Panc1 (cell line): ENCODE data around the gene MPIG6B. TPM values are rescaled to one million over a fixed set of nuclear protein-coding genes. Genes with fewer than 3 reads are reported as not detected.

Source experiments
- ATAC-seq: fragments of 200-7000 bp; cut with Tn5 transposase; 2 replicates; pipeline ENCODE4 v1.9.1; 2020; ENCODE audit warnings: mild to moderate bottlenecking, moderate library complexity
- BruUV-seq: library from RNA; stranded (reverse); fragments of 400-500 nt; replicated peaks from 2 replicates; lab custom pipeline; 2021; lab: Mats Ljungman, UMichigan
- CTCF ChIA-PET: fragments of 300-600 bp; sonication (Branson Sonifier 250); formaldehyde crosslinking; loops from one replicate; lab custom pipeline; 2022; ENCODE audit warnings: antibody characterized with exemption; lab: Charles Lee
- POLR2A ChIA-PET: fragments of 300-600 bp; sonication (Branson Sonifier 250); formaldehyde crosslinking; loops from one replicate; lab custom pipeline; 2022; ENCODE audit warnings: antibody characterized with exemption; lab: Charles Lee
- DNase-seq: peaks from one replicate; pipeline ENCODE4 v3.0.0-alpha.2; 2010; ENCODE audit warnings: low read depth, low spot score
- H3K27ac ChIP-seq: 2 replicates; pipeline ENCODE4 v1.5.1; 2011; ENCODE audit warnings: mild to moderate bottlenecking, low read length, inconsistent platforms
- H3K27me3 ChIP-seq: fragments of 200-500 bp; sonication (Bioruptor generic); 2 replicates; pipeline ENCODE4 v1.6.0; 2014; ENCODE audit warnings: low read length, inconsistent platforms; ENCODE audit not compliant: control insufficient read depth, insufficient read depth
- H3K36me3 ChIP-seq: fragments of 200-500 bp; sonication (Bioruptor generic); 2 replicates; pipeline ENCODE4 v1.5.1; 2014; ENCODE audit warnings: inconsistent platforms, mild to moderate bottlenecking, low read length, moderate library complexity; ENCODE audit not compliant: control insufficient read depth, insufficient read depth
- H3K4me1 ChIP-seq: 2 replicates; pipeline ENCODE4 v1.5.1; 2011; ENCODE audit warnings: inconsistent platforms, mild to moderate bottlenecking, low read length, moderate library complexity; ENCODE audit not compliant: control insufficient read depth, insufficient read depth
- H3K4me3 ChIP-seq, 2 experiments: 2 replicates each; pipeline ENCODE4 v1.5.1; 2011 to 2012; ENCODE audit warnings: low read depth in 2 of 2, low read length in 2 of 2, mild to moderate bottlenecking in 2 of 2, inconsistent platforms in 1 of 2, moderate library complexity in 1 of 2
- H3K9me3 ChIP-seq: fragments of 200-500 bp; sonication (Bioruptor generic); 2 replicates; pipeline ENCODE4 v1.5.1; 2014; ENCODE audit warnings: low read depth, mild to moderate bottlenecking, inconsistent platforms, low read length, moderate library complexity; ENCODE audit not compliant: control insufficient read depth, insufficient read depth
- POLR2AphosphoS5 ChIP-seq: IDR thresholded peaks from 2 replicates; pipeline ENCODE4 v1.6.1; 2012; ENCODE audit warnings: mild to moderate bottlenecking, low read depth, low read length, moderate library complexity
- SIN3A ChIP-seq: IDR thresholded peaks from 2 replicates; pipeline ENCODE4 v1.6.1; 2012; ENCODE audit warnings: low read depth, mild to moderate bottlenecking, low read length, moderate library complexity, borderline replicate concordance; ENCODE audit not compliant: insufficient read depth
- TCF7L2 ChIP-seq: IDR thresholded peaks from 2 replicates; pipeline ENCODE4 v1.6.1; 2011; ENCODE audit warnings: mild to moderate bottlenecking, low read depth, low read length, inconsistent platforms
- in situ Hi-C: cut with HindIII; loops from 2 replicates; pipeline ENCODE4 v1.10.0; 2016; ENCODE audit warnings: low sequenced_read_pairs, low pct_unique_long_range_greater_than_20kb
- intact Hi-C: fragments of 100-400 bp; cut with micrococcal nuclease; formaldehyde crosslinking; loops from one replicate; pipeline ENCODE4 v1.10.0; 2022; ENCODE audit not compliant: unreplicated experiment
- total RNA-seq: library from RNA; stranded (reverse); gene quantifications from one replicate; pipeline ENCODE4 v1.2.1, GENCODE V29; 2021; ENCODE audit not compliant: unreplicated experiment
- TF ChIP-seq, protein P1 (sequence below), 2 experiments: IDR thresholded peaks; 2 replicates each; pipeline ENCODE4 v1.6.1; 2011 to 2012; ENCODE audit warnings: low read depth in 2 of 2, control low read depth in 1 of 2, low read length in 1 of 2, mild to moderate bottlenecking in 1 of 2, moderate library complexity in 1 of 2; ENCODE audit not compliant: insufficient read depth in 1 of 2
- TF ChIP-seq, protein P2 (sequence below): fragments of 450-650 bp; IDR thresholded peaks from 2 replicates; pipeline ENCODE4 v1.5.1; 2017; ENCODE audit warnings: mild to moderate bottlenecking

MPIG6B gene
- total RNA-seq, 1 experiment from 2014 or later = not detected

DNA sequence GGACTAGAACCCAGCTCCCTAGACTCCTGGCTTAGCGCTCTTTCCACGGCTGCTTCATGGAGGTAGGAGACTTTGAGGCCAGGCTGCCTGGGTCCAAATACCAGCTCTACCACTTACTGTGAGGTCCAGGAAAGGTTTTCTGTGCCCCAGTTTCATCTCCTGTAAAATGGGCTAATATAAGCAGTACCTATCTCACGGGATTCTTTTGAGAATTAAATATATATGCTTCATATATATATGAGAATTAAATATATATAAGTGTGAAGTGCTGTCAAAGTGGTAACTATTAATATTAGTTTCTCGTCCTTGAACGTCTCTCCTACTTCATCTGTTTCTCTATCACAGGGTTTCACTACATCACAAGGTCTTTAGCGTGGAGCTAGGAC, 32.1 kb upstream of the MPIG6B start:
- Histone ChIP-seq H3K36me3 (0 out of 2 replicates have a peak, but pooled peaks cover 5% of the 10 kb centered on the region), H3K27ac (no peak overlapping the region), H3K4me1 (no peaks in the 10 kb centered on the region), H3K27me3 (no peaks in the 10 kb centered on the region), H3K4me3 (no peak overlapping the region), H3K9me3 (no peaks in the 10 kb centered on the region)
- no TSS peak for BruUV-seq
- ATAC-seq = no peak
- DNase-seq = no peak
- no peak for TF ChIP-seq SIN3A
- TF ChIP-seq POLR2AphosphoS5 = no peak
- TF ChIP-seq, protein P1, sequence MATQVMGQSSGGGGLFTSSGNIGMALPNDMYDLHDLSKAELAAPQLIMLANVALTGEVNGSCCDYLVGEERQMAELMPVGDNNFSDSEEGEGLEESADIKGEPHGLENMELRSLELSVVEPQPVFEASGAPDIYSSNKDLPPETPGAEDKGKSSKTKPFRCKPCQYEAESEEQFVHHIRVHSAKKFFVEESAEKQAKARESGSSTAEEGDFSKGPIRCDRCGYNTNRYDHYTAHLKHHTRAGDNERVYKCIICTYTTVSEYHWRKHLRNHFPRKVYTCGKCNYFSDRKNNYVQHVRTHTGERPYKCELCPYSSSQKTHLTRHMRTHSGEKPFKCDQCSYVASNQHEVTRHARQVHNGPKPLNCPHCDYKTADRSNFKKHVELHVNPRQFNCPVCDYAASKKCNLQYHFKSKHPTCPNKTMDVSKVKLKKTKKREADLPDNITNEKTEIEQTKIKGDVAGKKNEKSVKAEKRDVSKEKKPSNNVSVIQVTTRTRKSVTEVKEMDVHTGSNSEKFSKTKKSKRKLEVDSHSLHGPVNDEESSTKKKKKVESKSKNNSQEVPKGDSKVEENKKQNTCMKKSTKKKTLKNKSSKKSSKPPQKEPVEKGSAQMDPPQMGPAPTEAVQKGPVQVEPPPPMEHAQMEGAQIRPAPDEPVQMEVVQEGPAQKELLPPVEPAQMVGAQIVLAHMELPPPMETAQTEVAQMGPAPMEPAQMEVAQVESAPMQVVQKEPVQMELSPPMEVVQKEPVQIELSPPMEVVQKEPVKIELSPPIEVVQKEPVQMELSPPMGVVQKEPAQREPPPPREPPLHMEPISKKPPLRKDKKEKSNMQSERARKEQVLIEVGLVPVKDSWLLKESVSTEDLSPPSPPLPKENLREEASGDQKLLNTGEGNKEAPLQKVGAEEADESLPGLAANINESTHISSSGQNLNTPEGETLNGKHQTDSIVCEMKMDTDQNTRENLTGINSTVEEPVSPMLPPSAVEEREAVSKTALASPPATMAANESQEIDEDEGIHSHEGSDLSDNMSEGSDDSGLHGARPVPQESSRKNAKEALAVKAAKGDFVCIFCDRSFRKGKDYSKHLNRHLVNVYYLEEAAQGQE (IDR thresholded peaks at IDR 0.05; ENCODE audit: insufficient read depth in 1 of 2, low read depth in 2 of 2, low read length in 1 of 2) = no peak
- no peak for TF ChIP-seq TCF7L2
- TF ChIP-seq, protein P2, sequence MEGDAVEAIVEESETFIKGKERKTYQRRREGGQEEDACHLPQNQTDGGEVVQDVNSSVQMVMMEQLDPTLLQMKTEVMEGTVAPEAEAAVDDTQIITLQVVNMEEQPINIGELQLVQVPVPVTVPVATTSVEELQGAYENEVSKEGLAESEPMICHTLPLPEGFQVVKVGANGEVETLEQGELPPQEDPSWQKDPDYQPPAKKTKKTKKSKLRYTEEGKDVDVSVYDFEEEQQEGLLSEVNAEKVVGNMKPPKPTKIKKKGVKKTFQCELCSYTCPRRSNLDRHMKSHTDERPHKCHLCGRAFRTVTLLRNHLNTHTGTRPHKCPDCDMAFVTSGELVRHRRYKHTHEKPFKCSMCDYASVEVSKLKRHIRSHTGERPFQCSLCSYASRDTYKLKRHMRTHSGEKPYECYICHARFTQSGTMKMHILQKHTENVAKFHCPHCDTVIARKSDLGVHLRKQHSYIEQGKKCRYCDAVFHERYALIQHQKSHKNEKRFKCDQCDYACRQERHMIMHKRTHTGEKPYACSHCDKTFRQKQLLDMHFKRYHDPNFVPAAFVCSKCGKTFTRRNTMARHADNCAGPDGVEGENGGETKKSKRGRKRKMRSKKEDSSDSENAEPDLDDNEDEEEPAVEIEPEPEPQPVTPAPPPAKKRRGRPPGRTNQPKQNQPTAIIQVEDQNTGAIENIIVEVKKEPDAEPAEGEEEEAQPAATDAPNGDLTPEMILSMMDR = no peak
- in situ Hi-C loops (no loop called here), intact Hi-C loops (no loop called here)
- ChIA-PET CTCF (no interaction called here), POLR2A (no interaction called here)

DNA sequence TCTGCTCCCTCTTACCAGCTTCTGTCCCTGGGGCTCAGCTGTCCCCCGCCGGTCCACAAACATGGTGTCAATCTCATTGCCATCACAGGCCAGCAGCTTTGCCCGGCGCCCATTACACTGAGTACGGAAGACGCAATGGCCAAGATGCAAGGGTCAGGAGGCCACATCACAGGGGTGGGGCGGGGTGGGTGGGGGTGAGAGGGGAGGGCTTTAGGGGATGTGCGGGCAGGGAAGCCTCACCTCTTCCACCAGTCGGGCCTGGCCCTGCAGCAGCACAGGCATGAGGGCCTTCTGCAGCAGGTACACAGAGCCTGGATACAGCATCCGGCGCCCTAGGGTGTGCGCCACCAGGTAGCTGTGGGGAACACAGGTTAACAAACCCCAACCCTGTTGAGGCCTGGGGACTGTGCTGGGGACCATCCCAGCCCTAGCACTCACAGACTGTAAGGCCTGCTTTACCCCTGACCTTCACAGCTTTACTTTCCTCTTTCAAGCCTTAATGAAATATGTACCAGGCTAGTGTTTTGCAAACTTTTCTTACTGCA, 31.5 kb upstream of the MPIG6B start:
- POLR2A ChIA-PET = no interaction called here
- Histone ChIP-seq H3K4me3 (no peak overlapping the region), H3K9me3 (no peaks in the 10 kb centered on the region), H3K27ac (no peak overlapping the region), H3K27me3 (no peaks in the 10 kb centered on the region), H3K4me1 (no peaks in the 10 kb centered on the region), H3K36me3 (0 out of 2 replicates have a peak, but pooled peaks cover 5% of the 10 kb centered on the region)
- TF ChIP-seq POLR2AphosphoS5 = no peak
- TF ChIP-seq, protein P2 = no peak
- no peak for TF ChIP-seq SIN3A
- no peak for TF ChIP-seq TCF7L2
- no peak for DNase-seq
- ATAC-seq = no peak
- CTCF ChIA-PET = interaction anchor here (0.6 kb wide), 1 partner anchor 12 kb away, joined by 3 read pairs; the partner anchor contains the start of gene ABHD16A
- no TSS peak for BruUV-seq
- in situ Hi-C loops (no loop called here), intact Hi-C loops (no loop called here)
